Measurements from ENCODE around the gene HBE1. TPM values are rescaled to one million over a fixed set of nuclear protein-coding genes. Genes with fewer than 3 reads are reported as not detected.
A peak's percentile ranks its signal among the peaks of the same experiment; 100 is the strongest.

The HBE1 gene
- total and polyA plus RNA-seq, 9 of the 15 experiments (the other 6 are each of a cell fraction or from before 2014, with no cell fraction given): 612 to 10,250 (median 2,181) TPM

DNA sequence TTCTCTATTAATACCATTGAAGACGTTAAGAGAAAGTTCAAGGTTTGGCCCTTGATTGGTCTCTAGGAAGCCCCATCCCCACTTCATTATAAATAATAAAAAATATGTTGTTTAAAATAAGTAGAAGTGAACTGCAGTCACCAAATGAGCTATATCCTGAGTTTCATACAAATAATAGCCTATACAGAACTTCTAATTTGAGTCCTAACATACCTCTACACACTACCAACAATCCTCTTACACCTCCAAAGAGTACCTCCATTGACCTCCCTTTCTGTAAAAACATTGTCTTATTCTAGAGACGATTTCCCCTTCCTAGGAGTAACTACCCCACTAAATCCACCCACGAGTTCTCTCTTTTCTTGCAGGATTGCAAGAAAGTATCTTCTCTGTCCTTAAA is 28.3 kb downstream of the HBE1 start (continued):
- TF ChIP-seq, protein P1, sequence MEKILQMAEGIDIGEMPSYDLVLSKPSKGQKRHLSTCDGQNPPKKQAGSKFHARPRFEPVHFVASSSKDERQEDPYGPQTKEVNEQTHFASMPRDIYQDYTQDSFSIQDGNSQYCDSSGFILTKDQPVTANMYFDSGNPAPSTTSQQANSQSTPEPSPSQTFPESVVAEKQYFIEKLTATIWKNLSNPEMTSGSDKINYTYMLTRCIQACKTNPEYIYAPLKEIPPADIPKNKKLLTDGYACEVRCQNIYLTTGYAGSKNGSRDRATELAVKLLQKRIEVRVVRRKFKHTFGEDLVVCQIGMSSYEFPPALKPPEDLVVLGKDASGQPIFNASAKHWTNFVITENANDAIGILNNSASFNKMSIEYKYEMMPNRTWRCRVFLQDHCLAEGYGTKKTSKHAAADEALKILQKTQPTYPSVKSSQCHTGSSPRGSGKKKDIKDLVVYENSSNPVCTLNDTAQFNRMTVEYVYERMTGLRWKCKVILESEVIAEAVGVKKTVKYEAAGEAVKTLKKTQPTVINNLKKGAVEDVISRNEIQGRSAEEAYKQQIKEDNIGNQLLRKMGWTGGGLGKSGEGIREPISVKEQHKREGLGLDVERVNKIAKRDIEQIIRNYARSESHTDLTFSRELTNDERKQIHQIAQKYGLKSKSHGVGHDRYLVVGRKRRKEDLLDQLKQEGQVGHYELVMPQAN (IDR thresholded peaks at IDR 0.05; ENCODE audit: borderline replicate concordance): no peak
- TF ChIP-seq, protein P2, sequence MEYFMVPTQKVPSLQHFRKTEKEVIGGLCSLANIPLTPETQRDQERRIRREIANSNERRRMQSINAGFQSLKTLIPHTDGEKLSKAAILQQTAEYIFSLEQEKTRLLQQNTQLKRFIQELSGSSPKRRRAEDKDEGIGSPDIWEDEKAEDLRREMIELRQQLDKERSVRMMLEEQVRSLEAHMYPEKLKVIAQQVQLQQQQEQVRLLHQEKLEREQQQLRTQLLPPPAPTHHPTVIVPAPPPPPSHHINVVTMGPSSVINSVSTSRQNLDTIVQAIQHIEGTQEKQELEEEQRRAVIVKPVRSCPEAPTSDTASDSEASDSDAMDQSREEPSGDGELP (CRISPR knock-in tag; IDR thresholded peaks at IDR 0.05; ENCODE audit: borderline replicate concordance): no peak
- TF ChIP-seq MEF2D (tag; conservative IDR thresholded peaks at IDR 0.05; ENCODE audit: low read depth) (no peak), ZNF24 (IDR thresholded peaks at IDR 0.05) (no peak), HMBOX1 (IDR thresholded peaks at IDR 0.05) (no peak), TEAD4 (IDR thresholded peaks at IDR 0.05; ENCODE audit: low read length) (no peak), TEAD4 (CRISPR knock-in tag; IDR thresholded peaks at IDR 0.05; ENCODE audit: borderline replicate concordance) (no peak), ZBTB17 (CRISPR knock-in tag; IDR thresholded peaks at IDR 0.05) (no peak), MLLT1 (IDR thresholded peaks at IDR 0.05) (0 out of 4 replicates have a peak, but pooled peaks of 1 of the 2 experiments have one; percentile 8), POLR2G (IDR thresholded peaks at IDR 0.05; ENCODE audit: low read depth, low read length) (peak; percentile 3; the same call in 1 of the 2 replicates), KLF6 (CRISPR knock-in tag; IDR thresholded peaks at IDR 0.05; ENCODE audit: borderline replicate concordance) (no peak), ZNF140 (CRISPR knock-in tag; IDR thresholded peaks at IDR 0.05) (no peak), ZFP91 (CRISPR knock-in tag; IDR thresholded peaks at IDR 0.05) (no peak), HIVEP1 (CRISPR knock-in tag; IDR thresholded peaks at IDR 0.05) (no peak), SNIP1 (IDR thresholded peaks at IDR 0.05; ENCODE audit: low read depth) (no peak)
- TF ChIP-seq, protein P3, sequence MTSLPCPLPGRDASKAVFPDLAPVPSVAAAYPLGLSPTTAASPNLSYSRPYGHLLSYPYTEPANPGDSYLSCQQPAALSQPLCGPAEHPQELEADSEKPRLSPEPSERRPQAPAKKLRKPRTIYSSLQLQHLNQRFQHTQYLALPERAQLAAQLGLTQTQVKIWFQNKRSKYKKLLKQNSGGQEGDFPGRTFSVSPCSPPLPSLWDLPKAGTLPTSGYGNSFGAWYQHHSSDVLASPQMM (CRISPR knock-in tag; IDR thresholded peaks at IDR 0.05): 0 out of 2 replicates have a peak, but pooled peaks have one; percentile 34
- TF ChIP-seq, protein P4, sequence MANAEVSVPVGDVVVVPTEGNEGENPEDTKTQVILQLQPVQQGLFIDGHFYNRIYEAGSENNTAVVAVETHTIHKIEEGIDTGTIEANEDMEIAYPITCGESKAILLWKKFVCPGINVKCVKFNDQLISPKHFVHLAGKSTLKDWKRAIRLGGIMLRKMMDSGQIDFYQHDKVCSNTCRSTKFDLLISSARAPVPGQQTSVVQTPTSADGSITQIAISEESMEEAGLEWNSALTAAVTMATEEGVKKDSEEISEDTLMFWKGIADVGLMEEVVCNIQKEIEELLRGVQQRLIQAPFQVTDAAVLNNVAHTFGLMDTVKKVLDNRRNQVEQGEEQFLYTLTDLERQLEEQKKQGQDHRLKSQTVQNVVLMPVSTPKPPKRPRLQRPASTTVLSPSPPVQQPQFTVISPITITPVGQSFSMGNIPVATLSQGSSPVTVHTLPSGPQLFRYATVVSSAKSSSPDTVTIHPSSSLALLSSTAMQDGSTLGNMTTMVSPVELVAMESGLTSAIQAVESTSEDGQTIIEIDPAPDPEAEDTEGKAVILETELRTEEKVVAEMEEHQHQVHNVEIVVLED (CRISPR knock-in tag; IDR thresholded peaks at IDR 0.05): no peak
- TF ChIP-seq, protein P5, sequence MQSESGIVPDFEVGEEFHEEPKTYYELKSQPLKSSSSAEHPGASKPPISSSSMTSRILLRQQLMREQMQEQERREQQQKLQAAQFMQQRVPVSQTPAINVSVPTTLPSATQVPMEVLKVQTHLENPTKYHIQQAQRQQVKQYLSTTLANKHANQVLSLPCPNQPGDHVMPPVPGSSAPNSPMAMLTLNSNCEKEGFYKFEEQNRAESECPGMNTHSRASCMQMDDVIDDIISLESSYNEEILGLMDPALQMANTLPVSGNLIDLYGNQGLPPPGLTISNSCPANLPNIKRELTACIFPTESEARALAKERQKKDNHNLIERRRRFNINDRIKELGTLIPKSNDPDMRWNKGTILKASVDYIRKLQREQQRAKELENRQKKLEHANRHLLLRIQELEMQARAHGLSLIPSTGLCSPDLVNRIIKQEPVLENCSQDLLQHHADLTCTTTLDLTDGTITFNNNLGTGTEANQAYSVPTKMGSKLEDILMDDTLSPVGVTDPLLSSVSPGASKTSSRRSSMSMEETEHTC (IDR thresholded peaks at IDR 0.05): no peak

Data from K562 (cell line).